Natural killer cell (primary cell): Measurements from ENCODE around the gene COG1. TPM values are rescaled to one million over a fixed set of nuclear protein-coding genes. Genes with fewer than 3 reads are reported as not detected.

Source experiments
- ATAC-seq, 3 donors: fragments of 150-1000 bp in 2 of 3; fragments of 200-7000 bp in 1 of 3; cut with Tn5 transposase; 1 replicate in 1 of 3; 2 replicates in 2 of 3; pipeline ENCODE4 v1.10.0; 2021; ENCODE audit warnings: mild to moderate bottlenecking in 2 of 3, moderate library complexity in 2 of 3
- DNase-seq, 2 donors: peaks; one replicate each; pipeline versions ENCODE4 v3.0.0 to v3.0.0-alpha.2; 2013 to 2021; ENCODE audit warnings: mixed read lengths in 1 of 2
- H3K27ac ChIP-seq: one replicate; pipeline ENCODE4 v1.5.1; 2013; ENCODE audit warnings: mild to moderate bottlenecking, low read length
- H3K27me3 ChIP-seq: one replicate; pipeline ENCODE4 v1.6.1; 2013; ENCODE audit warnings: low read length; ENCODE audit not compliant: control insufficient read depth, insufficient read depth
- H3K36me3 ChIP-seq: one replicate; pipeline ENCODE4 v1.6.1; 2013; ENCODE audit warnings: low read length; ENCODE audit not compliant: control insufficient read depth, insufficient read depth
- H3K4me1 ChIP-seq: one replicate; pipeline ENCODE4 v1.6.1; 2013; ENCODE audit warnings: low read length; ENCODE audit not compliant: control insufficient read depth, insufficient read depth
- H3K4me3 ChIP-seq: one replicate; pipeline ENCODE4 v1.5.1; 2013; ENCODE audit warnings: low read length
- H3K9me3 ChIP-seq: one replicate; pipeline ENCODE4 v1.6.1; 2013; ENCODE audit warnings: low read length; ENCODE audit not compliant: control insufficient read depth, insufficient read depth
- H3K27ac Mint-ChIP-seq, 2 donors: one replicate each; pipeline ENCODE4 v1.8.0; 2022; ENCODE audit warnings: mild to moderate bottlenecking in 2 of 2, mixed read lengths in 2 of 2, moderate library complexity in 1 of 2
- H3K27me3 Mint-ChIP-seq, 2 donors: one replicate each; pipeline ENCODE4 v1.8.0; 2022; ENCODE audit warnings: low read depth in 2 of 2, mixed read lengths in 2 of 2
- H3K36me3 Mint-ChIP-seq: one replicate; pipeline ENCODE4 v1.8.0; 2022; ENCODE audit warnings: mixed read lengths
- H3K4me1 Mint-ChIP-seq, 2 donors: one replicate each; pipeline ENCODE4 v1.8.0; 2022; ENCODE audit warnings: mixed read lengths in 2 of 2
- H3K4me3 Mint-ChIP-seq: one replicate; pipeline ENCODE4 v1.8.0; 2022; ENCODE audit warnings: mild to moderate bottlenecking, moderate library complexity, mixed read lengths
- H3K9me3 Mint-ChIP-seq, 2 donors: one replicate each; pipeline ENCODE4 v1.8.0; 2022; ENCODE audit warnings: mixed read lengths in 2 of 2
- WGBS: methylation state at CpG from one replicate; pipeline ENCODE4 v1.1.7; 2013; ENCODE audit warnings: missing lambda C conversion rate; ENCODE audit not compliant: insufficient coverage; 5-methylcytosine and 5-hydroxymethylcytosine counted together
- intact Hi-C: fragments of 100-400 bp; cut with micrococcal nuclease; formaldehyde crosslinking; loops from one replicate; pipeline ENCODE4 v1.14.2; 2022
- total RNA-seq, 4 donors: library from RNA; stranded (reverse); fragments of 120-200 nt in 1 of 4; gene quantifications; one replicate each; pipeline versions ENCODE4 v1.2.3 to v1.2.4, GENCODE V29; 2013 to 2022
- TF ChIP-seq, protein P1 (sequence below): fragments of 200-600 bp; IDR thresholded peaks from one replicate; pipeline ENCODE4 v1.8.0; 2022; ENCODE audit warnings: antibody characterized with exemption

The COG1 gene
- total RNA-seq, 3 donors from 2014 or later (not counting 1 experiment from before 2014, with no cell fraction given), result 64.1 to 73.2 (median 68.3) TPM

DNA sequence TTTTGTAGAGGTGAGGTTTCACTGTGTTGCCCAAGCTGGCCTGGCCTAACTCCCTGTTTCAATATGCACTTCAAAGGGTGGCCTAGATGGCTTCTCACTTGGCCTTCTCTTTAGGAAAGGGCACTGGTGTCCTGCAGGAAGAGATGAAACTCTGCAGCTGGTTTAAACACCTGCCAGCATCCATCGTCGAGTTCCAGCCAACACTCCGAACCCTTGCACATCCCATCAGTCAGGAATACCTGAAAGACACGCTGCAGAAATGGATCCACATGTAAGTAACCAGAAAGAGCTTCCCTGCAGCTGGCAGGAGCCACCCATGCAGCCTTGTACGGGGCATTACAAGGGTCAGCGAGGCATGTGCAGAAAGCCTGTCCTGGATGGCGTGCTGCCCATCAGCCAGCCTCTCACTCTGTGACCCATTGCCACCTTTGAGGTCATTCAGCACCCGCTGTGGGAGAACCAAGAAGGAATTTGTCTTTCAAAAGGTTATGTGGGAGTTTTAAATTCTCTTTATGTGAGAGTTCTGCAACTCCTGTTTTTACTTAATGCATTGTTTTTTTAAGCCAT, 7.0 kb downstream of the COG1 start:
- peaks cover 71% of the 10 kb centered on the region for H3K36me3 ChIP-seq
- H3K4me3 Mint-ChIP-seq, result no peak overlapping the region
- H3K27ac ChIP-seq, result no peak overlapping the region
- H3K4me1 ChIP-seq, result peaks cover 13% of the 10 kb centered on the region
- no peak overlapping the region for H3K4me3 ChIP-seq
- H3K27me3 Mint-ChIP-seq, result no peaks in the 10 kb centered on the region
- intact Hi-C loops, result no loop called here
- no peaks in the 10 kb centered on the region for H3K27me3 ChIP-seq
- ATAC-seq (no peak), DNase-seq (no peak)
- 97% methylated on average over 8 of the region's 8 CpGs for WGBS
- peaks cover 28 to 41% of the 10 kb centered on the region in 2 donors for H3K4me1 Mint-ChIP-seq
- TF ChIP-seq, protein P1, sequence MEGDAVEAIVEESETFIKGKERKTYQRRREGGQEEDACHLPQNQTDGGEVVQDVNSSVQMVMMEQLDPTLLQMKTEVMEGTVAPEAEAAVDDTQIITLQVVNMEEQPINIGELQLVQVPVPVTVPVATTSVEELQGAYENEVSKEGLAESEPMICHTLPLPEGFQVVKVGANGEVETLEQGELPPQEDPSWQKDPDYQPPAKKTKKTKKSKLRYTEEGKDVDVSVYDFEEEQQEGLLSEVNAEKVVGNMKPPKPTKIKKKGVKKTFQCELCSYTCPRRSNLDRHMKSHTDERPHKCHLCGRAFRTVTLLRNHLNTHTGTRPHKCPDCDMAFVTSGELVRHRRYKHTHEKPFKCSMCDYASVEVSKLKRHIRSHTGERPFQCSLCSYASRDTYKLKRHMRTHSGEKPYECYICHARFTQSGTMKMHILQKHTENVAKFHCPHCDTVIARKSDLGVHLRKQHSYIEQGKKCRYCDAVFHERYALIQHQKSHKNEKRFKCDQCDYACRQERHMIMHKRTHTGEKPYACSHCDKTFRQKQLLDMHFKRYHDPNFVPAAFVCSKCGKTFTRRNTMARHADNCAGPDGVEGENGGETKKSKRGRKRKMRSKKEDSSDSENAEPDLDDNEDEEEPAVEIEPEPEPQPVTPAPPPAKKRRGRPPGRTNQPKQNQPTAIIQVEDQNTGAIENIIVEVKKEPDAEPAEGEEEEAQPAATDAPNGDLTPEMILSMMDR, result no peak
- H3K9me3 Mint-ChIP-seq, result no peaks in the 10 kb centered on the region
- H3K36me3 Mint-ChIP-seq, result peaks cover 18% of the 10 kb centered on the region
- H3K27ac Mint-ChIP-seq, result no peak overlapping the region
- no peaks in the 10 kb centered on the region for H3K9me3 ChIP-seq

DNA sequence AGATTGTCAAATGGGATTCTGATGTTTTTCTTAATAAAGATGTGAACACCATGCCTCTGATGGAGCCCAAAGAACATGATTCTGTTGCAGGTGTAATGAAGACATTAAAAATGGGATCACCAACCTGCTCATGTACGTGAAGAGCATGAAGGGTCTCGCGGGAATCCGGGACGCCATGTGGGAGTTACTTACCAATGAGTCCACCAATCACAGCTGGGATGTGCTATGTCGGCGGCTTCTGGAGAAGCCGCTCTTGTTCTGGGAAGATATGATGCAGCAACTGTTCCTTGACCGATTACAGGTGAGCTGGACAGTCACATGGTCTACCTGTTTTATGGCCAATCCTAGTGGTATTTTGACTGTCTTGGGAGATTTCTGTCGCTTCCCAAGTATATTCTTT, 7.6 kb downstream of the COG1 start:
- Mint-ChIP-seq H3K4me1 (peaks cover 28 to 41% of the 10 kb centered on the region in 2 donors), H3K27ac (no peak overlapping the region), H3K9me3 (no peaks in the 10 kb centered on the region), H3K36me3 (peaks cover 18% of the 10 kb centered on the region), H3K4me3 (no peak overlapping the region), H3K27me3 (no peaks in the 10 kb centered on the region)
- Histone ChIP-seq H3K9me3 (no peaks in the 10 kb centered on the region), H3K27me3 (no peaks in the 10 kb centered on the region), H3K36me3 (peaks cover 76% of the 10 kb centered on the region), H3K4me3 (no peak overlapping the region), H3K27ac (no peak overlapping the region), H3K4me1 (peaks cover 15% of the 10 kb centered on the region)
- ATAC-seq (no peak), DNase-seq (no peak)
- intact Hi-C loops, result no loop called here
- TF ChIP-seq, protein P1, result no peak
- WGBS, result 85% methylated on average over 10 of the region's 10 CpGs

- intact Hi-C loops, result no loop called here
- DNase-seq (no peak), ATAC-seq (no peak)
- H3K4me3 ChIP-seq, result no peak overlapping the region
- no peak overlapping the region for H3K4me3 Mint-ChIP-seq
- TF ChIP-seq, protein P1, result no peak
- H3K27me3 Mint-ChIP-seq, result no peaks in the 10 kb centered on the region
- H3K27me3 ChIP-seq, result no peaks in the 10 kb centered on the region
- H3K36me3 ChIP-seq, result peaks cover 86% of the 10 kb centered on the region
- H3K27ac Mint-ChIP-seq, result no peak overlapping the region
- no peaks in the 10 kb centered on the region for H3K9me3 Mint-ChIP-seq
- H3K36me3 Mint-ChIP-seq, result peaks cover 18% of the 10 kb centered on the region
- peaks cover 28 to 38% of the 10 kb centered on the region in 2 donors for H3K4me1 Mint-ChIP-seq
- 89% methylated on average over 19 of the region's 19 CpGs for WGBS
- no peaks in the 10 kb centered on the region for H3K9me3 ChIP-seq
- H3K4me1 ChIP-seq, result peaks cover 15% of the 10 kb centered on the region
- H3K27ac ChIP-seq, result no peak overlapping the region
Measured at GRCh38 chr17:73201215-73202069, 8.6 kb downstream of the COG1 start.
